ENCODE results near the gene GNG2. TPM values are rescaled to one million over a fixed set of nuclear protein-coding genes. Genes with fewer than 3 reads are reported as not detected.
A peak's percentile ranks its signal among the peaks of the same experiment; 100 is the strongest.

The GNG2 gene
- total RNA-seq, 3 donors from 2014 or later: 12.1 to 106 (median 15.1) TPM

DNA sequence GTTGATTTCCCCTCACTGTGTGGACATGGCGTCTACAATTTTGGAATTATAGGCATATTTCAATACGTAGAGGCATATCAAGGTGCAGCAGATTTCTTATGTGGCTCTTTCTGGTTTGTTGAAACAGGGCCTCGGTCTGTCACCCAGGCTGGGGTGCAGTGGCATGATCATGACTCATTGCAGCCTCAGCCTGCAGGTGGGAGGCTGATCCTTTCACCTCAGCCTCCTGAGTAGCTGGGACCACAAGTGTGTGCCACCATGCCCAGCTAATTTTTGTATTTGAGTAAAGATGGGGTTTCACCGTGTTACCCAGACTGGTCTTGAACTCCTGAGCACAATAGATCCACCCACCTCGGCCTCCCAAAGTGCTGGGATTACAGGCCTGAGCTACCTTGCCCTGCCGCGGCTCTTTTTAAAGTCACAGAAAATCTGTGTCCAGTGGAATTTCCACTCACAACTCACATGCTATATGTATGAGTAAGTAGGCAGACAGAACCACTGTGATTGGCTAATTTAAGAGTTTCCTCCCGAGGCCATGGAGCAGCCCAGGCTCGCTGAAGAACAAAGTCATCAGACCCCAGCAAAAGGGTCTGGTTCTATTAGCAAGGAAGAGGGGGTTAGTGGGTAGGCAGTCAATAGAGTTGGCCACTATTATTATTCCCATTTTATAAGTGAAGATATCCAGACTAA, 9.1 kb downstream of the GNG2 start:
- H3K27me3 ChIP-seq: no peaks in the 10 kb centered on the region
- TF ChIP-seq, protein P1, sequence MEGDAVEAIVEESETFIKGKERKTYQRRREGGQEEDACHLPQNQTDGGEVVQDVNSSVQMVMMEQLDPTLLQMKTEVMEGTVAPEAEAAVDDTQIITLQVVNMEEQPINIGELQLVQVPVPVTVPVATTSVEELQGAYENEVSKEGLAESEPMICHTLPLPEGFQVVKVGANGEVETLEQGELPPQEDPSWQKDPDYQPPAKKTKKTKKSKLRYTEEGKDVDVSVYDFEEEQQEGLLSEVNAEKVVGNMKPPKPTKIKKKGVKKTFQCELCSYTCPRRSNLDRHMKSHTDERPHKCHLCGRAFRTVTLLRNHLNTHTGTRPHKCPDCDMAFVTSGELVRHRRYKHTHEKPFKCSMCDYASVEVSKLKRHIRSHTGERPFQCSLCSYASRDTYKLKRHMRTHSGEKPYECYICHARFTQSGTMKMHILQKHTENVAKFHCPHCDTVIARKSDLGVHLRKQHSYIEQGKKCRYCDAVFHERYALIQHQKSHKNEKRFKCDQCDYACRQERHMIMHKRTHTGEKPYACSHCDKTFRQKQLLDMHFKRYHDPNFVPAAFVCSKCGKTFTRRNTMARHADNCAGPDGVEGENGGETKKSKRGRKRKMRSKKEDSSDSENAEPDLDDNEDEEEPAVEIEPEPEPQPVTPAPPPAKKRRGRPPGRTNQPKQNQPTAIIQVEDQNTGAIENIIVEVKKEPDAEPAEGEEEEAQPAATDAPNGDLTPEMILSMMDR (IDR thresholded peaks at IDR 0.05): no peak
- no peak for TF ChIP-seq POLR2AphosphoS5 (IDR thresholded peaks at IDR 0.05)
- intact Hi-C loops (cut with DNase I; ENCODE audit: low total_unique reads): no loop called here
- DNase-seq (ENCODE audit: low spot score in 2 of 2): no peak
- no peak overlapping the region for H3K27ac ChIP-seq
- H3K36me3 ChIP-seq: no peaks in the 10 kb centered on the region
- no peak overlapping the region for H3K4me3 ChIP-seq
- H3K4me1 ChIP-seq: no peaks in the 10 kb centered on the region
- H3K9me3 ChIP-seq: no peaks in the 10 kb centered on the region

GRCh38 chr14:51870606-51871005, 10.2 kb downstream of the GNG2 start:
- Histone ChIP-seq H3K27me3 (no peaks in the 10 kb centered on the region), H3K36me3 (no peaks in the 10 kb centered on the region), H3K4me1 (no peaks in the 10 kb centered on the region), H3K4me3 (no peak overlapping the region), H3K9me3 (no peaks in the 10 kb centered on the region), H3K27ac (no peak overlapping the region)
- DNase-seq (ENCODE audit: low spot score in 2 of 2): no peak
- intact Hi-C loops (cut with DNase I; ENCODE audit: low total_unique reads): no loop called here
- TF ChIP-seq POLR2A (IDR thresholded peaks at IDR 0.05) (no peak), POLR2AphosphoS5 (IDR thresholded peaks at IDR 0.05) (no peak)
- TF ChIP-seq, protein P1 (IDR thresholded peaks at IDR 0.05): no peak

DNA sequence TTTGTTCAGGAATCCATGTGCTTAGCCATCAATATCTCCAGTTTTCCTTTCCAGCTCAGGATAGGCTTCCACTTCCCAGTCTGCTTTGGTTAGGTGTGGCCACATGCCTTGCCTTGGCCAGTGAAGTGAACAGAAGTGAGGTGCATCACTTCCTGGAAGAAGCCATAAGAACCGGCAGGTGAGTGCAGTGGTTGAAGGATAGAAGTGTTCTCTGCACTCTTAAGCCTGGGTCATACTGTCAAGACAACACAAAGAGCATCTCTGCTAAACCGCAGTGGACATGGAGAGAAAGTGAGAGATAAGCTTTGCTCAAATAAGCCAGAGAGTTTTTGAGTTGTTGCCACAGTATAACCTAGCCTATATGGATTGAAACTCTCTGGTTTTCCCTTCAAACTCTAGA, 11.4 kb downstream of the GNG2 start:
- H3K4me3 ChIP-seq: no peak overlapping the region
- H3K27ac ChIP-seq: no peak overlapping the region
- DNase-seq (ENCODE audit: low spot score in 2 of 2): no peak
- no peaks in the 10 kb centered on the region for H3K27me3 ChIP-seq
- no peak for TF ChIP-seq POLR2A (IDR thresholded peaks at IDR 0.05)
- TF ChIP-seq POLR2AphosphoS5 (IDR thresholded peaks at IDR 0.05): no peak
- TF ChIP-seq, protein P1 (IDR thresholded peaks at IDR 0.05): no peak
- H3K36me3 ChIP-seq: no peaks in the 10 kb centered on the region
- no peaks in the 10 kb centered on the region for H3K4me1 ChIP-seq
- no peaks in the 10 kb centered on the region for H3K9me3 ChIP-seq
- intact Hi-C loops (cut with DNase I; ENCODE audit: low total_unique reads): no loop called here

DNA sequence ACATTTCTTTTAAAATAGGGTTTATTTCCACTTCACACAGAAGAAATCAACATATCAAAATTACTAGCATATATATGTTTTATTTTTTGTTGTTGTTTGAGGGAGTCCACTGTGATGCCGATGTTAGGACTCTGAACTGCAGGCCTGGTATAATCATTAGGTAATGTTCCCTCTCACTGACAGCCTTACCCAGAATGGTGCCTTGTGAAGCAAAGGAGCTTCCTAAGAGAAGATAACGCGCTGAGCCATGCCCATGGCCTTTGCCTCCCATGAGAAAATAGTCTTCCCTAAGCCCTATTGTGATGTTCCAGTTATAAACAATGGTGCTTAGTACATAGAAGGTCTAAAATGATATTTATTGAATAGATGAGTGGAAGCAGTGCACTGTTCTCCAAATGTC, 12.0 kb downstream of the GNG2 start:
- no peaks in the 10 kb centered on the region for H3K4me1 ChIP-seq
- no peaks in the 10 kb centered on the region for H3K9me3 ChIP-seq
- H3K36me3 ChIP-seq: no peaks in the 10 kb centered on the region
- DNase-seq (ENCODE audit: low spot score in 2 of 2): no peak
- H3K27me3 ChIP-seq: no peaks in the 10 kb centered on the region
- TF ChIP-seq POLR2A (IDR thresholded peaks at IDR 0.05) (no peak), POLR2AphosphoS5 (IDR thresholded peaks at IDR 0.05) (no peak)
- TF ChIP-seq, protein P1 (IDR thresholded peaks at IDR 0.05): no peak
- H3K4me3 ChIP-seq: no peak overlapping the region
- H3K27ac ChIP-seq: no peak overlapping the region
- intact Hi-C loops (cut with DNase I; ENCODE audit: low total_unique reads): no loop called here

- Histone ChIP-seq H3K36me3 (no peaks in the 10 kb centered on the region), H3K27me3 (no peaks in the 10 kb centered on the region), H3K4me1 (no peaks in the 10 kb centered on the region), H3K27ac (peak overlapping the region; percentile 56 to 64), H3K9me3 (no peaks in the 10 kb centered on the region), H3K4me3 (no peak overlapping the region)
- intact Hi-C loops (cut with DNase I; ENCODE audit: low total_unique reads): no loop called here
- no peak for TF ChIP-seq POLR2A (IDR thresholded peaks at IDR 0.05)
- no peak for TF ChIP-seq POLR2AphosphoS5 (IDR thresholded peaks at IDR 0.05)
- TF ChIP-seq, protein P1 (IDR thresholded peaks at IDR 0.05): no peak
- DNase-seq (ENCODE audit: low spot score in 2 of 2): no peak
These were observed 12.9 kb downstream of the GNG2 start for GRCh38 chr14:51873221-51873893.
